Mucosa of descending colon (tissue), 3 donors: ENCODE results near the gene ITGAX. TPM values are rescaled to one million over a fixed set of nuclear protein-coding genes. Genes with fewer than 3 reads are reported as not detected.

Source experiments
- ATAC-seq: fragments of 200-7000 bp; cut with Tn5 transposase; one replicate; pipeline ENCODE4 v1.9.1; 2020; ENCODE audit warnings: mild to moderate bottlenecking, moderate library complexity
- DNase-seq, 3 donors: peaks; one replicate each; pipeline ENCODE4 v3.0.0-alpha.2; 2020
- H3K36me3 ChIP-seq: fragments of 200-600 bp; one replicate; pipeline ENCODE4 v1.8.0; 2021; ENCODE audit warnings: low read depth, mild to moderate bottlenecking
- H3K4me1 ChIP-seq: fragments of 200-600 bp; one replicate; pipeline ENCODE4 v1.8.0; 2021; ENCODE audit warnings: low read depth, mild to moderate bottlenecking
- H3K4me3 ChIP-seq: fragments of 200-600 bp; one replicate; pipeline ENCODE4 v1.8.0; 2021; ENCODE audit warnings: mild to moderate bottlenecking
- H3K9me3 ChIP-seq: fragments of 200-600 bp; one replicate; pipeline ENCODE4 v1.8.0; 2021; ENCODE audit warnings: mild to moderate bottlenecking
- intact Hi-C, 2 donors: fragments of 100-400 bp; cut with DNase I in 1 of 2; cut with micrococcal nuclease in 1 of 2; formaldehyde crosslinking; loops; one replicate each; pipeline versions ENCODE4 v1.11.0 to v1.11.1; 2022; cut with DNase I, micrococcal nuclease
- total RNA-seq, 3 donors: library from RNA; stranded (reverse); fragmentation: NEBNext Ultra II Directional in 2 of 3; extraction: Animal tissue kit (Norgen Biotek cat#: 25700) in 2 of 3; gene quantifications; one replicate each; pipeline versions ENCODE4 v1.2.1 to v1.2.4, GENCODE V29; 2021 to 2023
- TF ChIP-seq, protein P1 (sequence below): fragments of 200-600 bp; IDR thresholded peaks from one replicate; pipeline ENCODE4 v1.8.0; 2022; ENCODE audit warnings: antibody characterized with exemption, mild to moderate bottlenecking
- donor health status: DM: no; HTN: no; CAD: no; lungs with moderate emphysema.
- donor health status: DM: no; HTN: no; CAD: no.
- donor health status: DM: no; HTN: yes; CAD: no.

The ITGAX gene
- total RNA-seq, 3 donors from 2014 or later, result 2.9 to 8.6 (median 3.5) TPM

DNA sequence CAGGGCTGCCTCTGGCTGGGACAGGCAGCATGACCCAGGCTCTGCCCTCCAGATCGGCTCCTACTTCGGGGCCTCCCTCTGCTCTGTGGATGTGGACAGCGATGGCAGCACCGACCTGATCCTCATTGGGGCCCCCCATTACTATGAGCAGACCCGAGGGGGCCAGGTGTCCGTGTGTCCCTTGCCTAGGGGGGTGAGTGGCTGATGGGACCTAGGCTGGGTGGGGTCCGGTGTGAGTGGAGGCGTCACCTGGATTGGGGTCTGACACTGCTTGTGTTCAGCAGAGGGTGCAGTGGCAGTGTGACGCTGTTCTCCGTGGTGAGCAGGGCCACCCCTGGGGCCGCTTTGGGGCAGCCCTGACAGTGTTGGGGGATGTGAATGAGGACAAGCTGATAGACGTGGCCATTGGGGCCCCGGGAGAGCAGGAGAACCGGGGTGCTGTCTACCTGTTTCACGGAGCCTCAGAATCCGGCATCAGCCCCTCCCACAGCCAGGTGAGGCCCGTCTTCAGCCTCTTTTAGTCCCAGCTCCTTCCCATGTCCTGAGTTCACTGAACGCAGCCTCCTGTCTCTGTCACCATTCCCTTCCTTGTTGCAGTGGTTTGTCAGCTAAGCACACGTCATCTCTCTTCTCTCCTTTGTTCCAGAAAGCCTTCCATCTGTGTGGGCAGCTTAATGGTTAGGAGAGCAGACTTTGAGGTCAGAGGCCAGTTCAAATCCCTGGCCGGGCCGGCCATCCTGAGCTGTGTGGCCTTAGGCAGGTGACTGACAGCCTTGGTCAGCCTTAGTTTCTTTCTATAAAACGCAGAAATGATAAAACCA lies 56.3 kb downstream of the ITGAX start:
- intact Hi-C loops, result no loop called here
- H3K9me3 ChIP-seq, result no peaks in the 10 kb centered on the region
- H3K36me3 ChIP-seq, result no peaks in the 10 kb centered on the region
- TF ChIP-seq, protein P1, sequence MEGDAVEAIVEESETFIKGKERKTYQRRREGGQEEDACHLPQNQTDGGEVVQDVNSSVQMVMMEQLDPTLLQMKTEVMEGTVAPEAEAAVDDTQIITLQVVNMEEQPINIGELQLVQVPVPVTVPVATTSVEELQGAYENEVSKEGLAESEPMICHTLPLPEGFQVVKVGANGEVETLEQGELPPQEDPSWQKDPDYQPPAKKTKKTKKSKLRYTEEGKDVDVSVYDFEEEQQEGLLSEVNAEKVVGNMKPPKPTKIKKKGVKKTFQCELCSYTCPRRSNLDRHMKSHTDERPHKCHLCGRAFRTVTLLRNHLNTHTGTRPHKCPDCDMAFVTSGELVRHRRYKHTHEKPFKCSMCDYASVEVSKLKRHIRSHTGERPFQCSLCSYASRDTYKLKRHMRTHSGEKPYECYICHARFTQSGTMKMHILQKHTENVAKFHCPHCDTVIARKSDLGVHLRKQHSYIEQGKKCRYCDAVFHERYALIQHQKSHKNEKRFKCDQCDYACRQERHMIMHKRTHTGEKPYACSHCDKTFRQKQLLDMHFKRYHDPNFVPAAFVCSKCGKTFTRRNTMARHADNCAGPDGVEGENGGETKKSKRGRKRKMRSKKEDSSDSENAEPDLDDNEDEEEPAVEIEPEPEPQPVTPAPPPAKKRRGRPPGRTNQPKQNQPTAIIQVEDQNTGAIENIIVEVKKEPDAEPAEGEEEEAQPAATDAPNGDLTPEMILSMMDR, result no peak
- peak in 1 of 3 donors; percentile 28 for DNase-seq
- H3K4me1 ChIP-seq, result no peaks in the 10 kb centered on the region
- H3K4me3 ChIP-seq, result no peak overlapping the region
- no peak for ATAC-seq

- no peaks in the 10 kb centered on the region for H3K4me1 ChIP-seq
- TF ChIP-seq, protein P1, result no peak
- intact Hi-C loops, result no loop called here
- no peak for ATAC-seq
- DNase-seq, result no peak
- H3K4me3 ChIP-seq, result no peak overlapping the region
- no peaks in the 10 kb centered on the region for H3K36me3 ChIP-seq
- no peaks in the 10 kb centered on the region for H3K9me3 ChIP-seq
These were observed 57.8 kb downstream of the ITGAX start for GRCh38 chr16:31412750-31413149.

DNA sequence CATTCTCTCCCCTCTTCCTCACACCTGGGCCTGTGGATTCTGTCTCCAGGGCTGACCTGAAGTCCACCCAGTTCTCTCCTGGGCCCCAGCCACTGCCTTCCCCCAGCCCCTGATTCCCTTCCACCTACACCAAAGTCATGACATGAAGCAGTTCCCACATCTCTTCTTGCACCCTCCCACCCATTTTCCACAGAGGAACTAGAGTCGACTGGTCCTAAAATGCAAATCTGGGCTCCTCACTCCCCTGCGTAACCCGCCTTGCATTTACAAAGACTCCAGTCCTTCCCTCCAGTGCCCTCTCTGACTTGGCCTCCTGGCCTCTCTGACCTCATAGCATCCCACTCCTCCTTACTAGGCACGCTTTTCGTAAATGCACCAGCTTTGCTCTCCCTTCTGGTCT lies 58.4 kb downstream of the ITGAX start:
- Histone ChIP-seq H3K4me3 (no peak overlapping the region), H3K4me1 (no peaks in the 10 kb centered on the region), H3K36me3 (no peaks in the 10 kb centered on the region), H3K9me3 (no peaks in the 10 kb centered on the region)
- ATAC-seq, result no peak
- intact Hi-C loops, result no loop called here
- DNase-seq, result no peak
- TF ChIP-seq, protein P1, result no peak

- Histone ChIP-seq H3K9me3 (no peaks in the 10 kb centered on the region), H3K36me3 (no peaks in the 10 kb centered on the region), H3K4me1 (no peaks in the 10 kb centered on the region), H3K4me3 (no peak overlapping the region)
- DNase-seq (no peak), ATAC-seq (no peak)
- intact Hi-C loops, result no loop called here
- TF ChIP-seq, protein P1, result no peak
These were observed 59.0 kb downstream of the ITGAX start for GRCh38 chr16:31413943-31414342.

- intact Hi-C loops, result no loop called here
- H3K9me3 ChIP-seq, result no peaks in the 10 kb centered on the region
These were observed 59.7 kb downstream of the ITGAX start for GRCh38 chr16:31414706-31415105.

More at GRCh38 chr16:31414706-31415105, 59.7 kb downstream of the ITGAX start:
- TF ChIP-seq, protein P1, result no peak
- Histone ChIP-seq H3K36me3 (no peaks in the 10 kb centered on the region), H3K4me1 (no peaks in the 10 kb centered on the region), H3K4me3 (no peak overlapping the region)
- peak in 1 of 3 donors; percentile 12 for DNase-seq
- peak; percentile 61 for ATAC-seq
